GM23338 (cell line): ENCODE results near the gene SNRPN.

Experiments used
- CTCF ChIP-seq, 2 experiments: fragments of 200-600 bp in 1 of 2; sonication (generic) in 1 of 2; conservative IDR thresholded peaks; 2 replicates each; pipeline versions ENCODE4 v1.5.1 to v1.6.1; 2016 to 2017; ENCODE audit warnings: antibody characterized with exemption in 2 of 2, low read depth in 2 of 2, mild to moderate bottlenecking in 2 of 2, moderate library complexity in 1 of 2
- EZH2 ChIP-seq: fragments of 200-600 bp; sonication (generic); IDR thresholded peaks from one replicate; pipeline ENCODE4 v1.8.0; 2017; ENCODE audit warnings: antibody characterized with exemption, mild to moderate bottlenecking, low read depth; ENCODE audit not compliant: unreplicated experiment
- POLR2AphosphoS5 ChIP-seq: IDR thresholded peaks from 2 replicates; pipeline ENCODE4 v1.6.1; 2016; ENCODE audit warnings: antibody characterized with exemption, low read depth
- REST ChIP-seq: IDR thresholded peaks from one replicate; pipeline ENCODE4 v1.6.1; 2018; ENCODE audit warnings: antibody characterized with exemption; ENCODE audit not compliant: unreplicated experiment
- ZNF114 ChIP-seq: fragments of 250-450 bp; sonication (Bioruptor Pico); IDR thresholded peaks from 2 replicates; pipeline ENCODE4 v1.5.0; 2020; ENCODE audit warnings: mild to moderate bottlenecking, moderate library complexity

- TF ChIP-seq CTCF (conservative IDR thresholded peaks at IDR 0.05; ENCODE audit: low read depth in 2 of 2), result no peak
- TF ChIP-seq REST, result no peak
- TF ChIP-seq EZH2, result no peak
- no peak for TF ChIP-seq ZNF114 (CRISPR knock-in tag)
- no peak for TF ChIP-seq POLR2AphosphoS5
Observed at GRCh38 chr15:24933716-24934115, 21.1 kb upstream of the SNRPN start.
